Measurements from ENCODE around the gene RNF144B. TPM values are rescaled to one million over a fixed set of nuclear protein-coding genes. Genes with fewer than 3 reads are reported as not detected.

The RNF144B gene
- total RNA-seq, 2 experiments from 2014 or later = 2.1 to 2.9 TPM

DNA sequence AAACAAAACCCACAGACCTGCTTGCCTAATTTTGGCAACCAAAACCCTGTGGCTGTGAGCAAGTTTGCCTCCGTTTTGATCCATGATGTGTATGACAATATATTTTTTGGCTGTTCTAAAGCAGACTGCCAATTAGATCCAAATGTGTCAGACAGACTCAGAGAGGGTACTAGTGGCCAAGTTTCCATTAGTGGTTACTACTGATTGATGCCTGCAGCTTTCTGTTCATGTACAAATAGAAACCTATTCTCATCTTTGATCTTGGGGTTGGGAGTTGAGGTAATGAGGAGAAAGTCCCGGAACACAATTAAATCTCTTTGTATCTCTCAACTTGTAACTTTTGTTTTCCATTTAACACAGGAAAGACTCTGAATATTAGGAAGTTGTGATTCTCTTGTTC, 100.9 kb downstream of the RNF144B start:
- ChIA-PET CTCF (interaction anchor here (0.9 to 2.3 kb wide), 3 partner anchors 12 to 164 kb away, joined by 3 to 5 read pairs (median 3); no protein-coding TSS in a partner anchor), POLR2A (no interaction called here)
- intact Hi-C loops (cut with micrococcal nuclease) = no loop called here
- peaks cover 11% of the 10 kb centered on the region for H3K4me1 Mint-ChIP-seq (ENCODE audit: low read depth)
- peaks cover 27% of the 10 kb centered on the region for H3K27me3 Mint-ChIP-seq
- H3K9me3 Mint-ChIP-seq = no peaks in the 10 kb centered on the region
- DNase-seq = no peak
- H3K36me3 Mint-ChIP-seq = no peaks in the 10 kb centered on the region
- no peak overlapping the region for H3K4me3 Mint-ChIP-seq
- no peak overlapping the region for H3K27ac Mint-ChIP-seq

DNA sequence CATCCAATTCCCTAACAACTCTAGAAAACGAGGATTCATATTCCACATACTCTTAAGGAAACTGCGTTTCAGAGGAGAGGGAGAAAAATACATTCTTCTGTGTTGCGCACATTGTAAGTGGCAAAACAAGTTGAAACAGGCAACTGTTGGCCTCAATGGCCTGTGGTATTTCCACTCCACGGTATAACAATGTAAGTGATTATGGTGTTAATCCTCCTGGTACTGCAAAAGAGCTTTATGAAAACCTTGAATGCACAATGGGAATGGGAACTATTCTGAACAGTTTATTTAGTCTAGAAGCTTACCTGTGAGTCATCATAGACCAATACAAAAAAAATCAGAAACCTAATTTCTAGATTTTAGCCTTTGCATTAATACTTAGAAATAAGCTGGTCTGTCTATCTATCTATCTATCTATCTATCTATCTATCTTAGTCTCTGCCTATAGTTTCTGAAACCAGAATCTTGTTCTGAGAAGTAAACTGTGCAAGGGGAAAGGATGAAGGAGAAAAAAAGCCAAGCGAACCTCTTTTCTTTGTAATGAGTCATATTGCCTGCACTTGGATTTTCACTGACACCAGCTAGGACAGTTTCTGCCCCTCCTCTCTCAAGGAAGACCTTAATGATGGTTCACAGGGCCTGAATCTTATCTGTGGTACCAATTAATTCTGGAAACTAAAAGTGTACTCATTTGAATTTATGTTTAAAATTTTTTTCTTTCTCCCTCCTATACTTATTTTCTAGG, 101.5 kb downstream of the RNF144B start:
- H3K4me3 Mint-ChIP-seq = no peak overlapping the region
- intact Hi-C loops (cut with micrococcal nuclease) = no loop called here
- H3K27me3 Mint-ChIP-seq = peaks cover 25% of the 10 kb centered on the region
- peaks cover 11% of the 10 kb centered on the region for H3K4me1 Mint-ChIP-seq (ENCODE audit: low read depth)
- no peaks in the 10 kb centered on the region for H3K9me3 Mint-ChIP-seq
- CTCF ChIA-PET = interaction anchor here (0.5 to 2.3 kb wide), 3 partner anchors 17 to 165 kb away, joined by 3 to 5 read pairs (median 4); no protein-coding TSS in a partner anchor
- no peak for DNase-seq
- H3K27ac Mint-ChIP-seq = no peak overlapping the region
- POLR2A ChIA-PET = no interaction called here
- no peaks in the 10 kb centered on the region for H3K36me3 Mint-ChIP-seq

DNA sequence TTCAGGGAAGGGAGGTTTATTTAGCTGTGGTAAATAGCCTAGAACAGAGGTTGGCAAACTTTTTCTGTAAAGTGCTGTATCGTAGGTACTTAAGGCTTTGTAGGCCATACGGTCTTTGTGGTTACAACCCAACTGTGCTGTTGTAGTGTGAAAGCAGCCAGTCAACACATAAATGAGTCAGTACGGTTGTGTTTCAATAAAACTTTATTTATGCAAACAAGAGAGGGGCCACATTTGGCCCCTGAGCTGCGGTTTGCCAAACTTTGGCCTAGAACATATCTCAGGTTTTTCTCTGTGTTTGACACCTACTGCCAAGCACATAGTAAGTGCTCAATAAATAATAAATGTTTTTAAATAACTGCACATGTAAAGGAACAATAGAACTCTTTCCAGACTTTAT, 102.2 kb downstream of the RNF144B start:
- ChIA-PET CTCF (interaction anchor here (1.5 to 2.3 kb wide), 2 partner anchors 16 to 165 kb away, joined by 4 to 5 read pairs; no protein-coding TSS in a partner anchor), POLR2A (no interaction called here)
- Mint-ChIP-seq H3K4me1 (ENCODE audit: low read depth) (peaks cover 11% of the 10 kb centered on the region), H3K27me3 (peaks cover 25% of the 10 kb centered on the region), H3K4me3 (no peak overlapping the region), H3K36me3 (no peaks in the 10 kb centered on the region), H3K9me3 (no peaks in the 10 kb centered on the region), H3K27ac (no peak overlapping the region)
- DNase-seq = no peak
- intact Hi-C loops (cut with micrococcal nuclease) = no loop called here

DNA sequence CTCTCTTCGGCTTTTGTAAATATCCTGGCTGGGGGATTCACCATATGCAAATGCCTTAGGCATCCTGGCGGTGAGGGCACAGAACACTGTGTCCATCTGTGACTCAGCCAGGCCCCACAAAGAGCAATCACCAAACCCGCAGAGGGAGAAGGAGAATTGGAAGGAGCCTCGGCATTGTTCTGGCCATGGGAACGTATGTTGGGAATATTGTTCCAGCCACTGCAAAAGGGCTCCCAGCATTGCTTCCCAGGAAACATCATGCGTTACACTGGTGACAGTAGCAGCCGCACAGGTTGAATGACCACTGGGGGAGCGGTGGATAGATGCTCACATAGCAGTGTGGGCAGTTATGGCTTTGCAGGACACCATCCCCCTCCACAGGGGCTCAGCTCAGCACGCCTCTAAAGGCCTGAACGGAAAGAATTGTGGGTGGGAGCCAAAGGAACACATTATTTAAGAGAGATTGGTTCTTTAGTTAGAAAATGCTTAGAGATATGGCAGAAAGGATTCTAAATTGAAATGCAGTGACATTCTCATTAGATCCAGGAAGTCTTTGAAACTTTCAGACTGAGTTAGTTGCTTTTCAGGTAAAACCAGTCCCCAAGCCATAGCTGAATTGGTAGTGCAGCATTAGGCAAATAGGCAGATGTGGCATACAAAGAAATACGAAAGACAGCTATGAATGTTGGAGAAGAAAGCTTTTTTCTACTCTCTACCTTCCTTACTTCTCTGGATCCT, 104.3 kb downstream of the RNF144B start:
- ChIA-PET POLR2A (no interaction called here), CTCF (no interaction called here)
- intact Hi-C loops (cut with micrococcal nuclease) = no loop called here
- no peaks in the 10 kb centered on the region for H3K4me1 Mint-ChIP-seq (ENCODE audit: low read depth)
- no peaks in the 10 kb centered on the region for H3K36me3 Mint-ChIP-seq
- no peaks in the 10 kb centered on the region for H3K9me3 Mint-ChIP-seq
- H3K27me3 Mint-ChIP-seq = peaks cover 16% of the 10 kb centered on the region
- H3K27ac Mint-ChIP-seq = no peak overlapping the region
- no peak for DNase-seq
- H3K4me3 Mint-ChIP-seq = no peak overlapping the region

DNA sequence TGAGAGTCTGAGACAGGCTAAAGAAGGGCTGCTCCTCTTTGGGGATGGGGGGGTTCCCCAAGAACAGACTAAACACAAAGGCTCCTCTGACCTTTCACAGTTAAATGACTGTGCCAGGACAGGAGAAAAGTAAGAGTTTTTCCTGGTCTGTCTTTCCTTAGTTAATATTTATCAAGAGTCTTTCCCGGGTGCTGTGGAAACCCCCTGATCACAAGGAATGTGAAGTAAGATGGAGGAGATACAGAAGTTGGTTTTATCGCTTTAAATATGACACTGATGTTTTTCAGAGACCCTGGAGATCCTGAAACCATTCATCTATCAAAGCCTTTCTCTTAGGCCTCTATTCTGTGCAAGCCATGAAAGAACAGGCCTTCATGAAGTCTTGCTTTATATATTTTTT, 105.8 kb downstream of the RNF144B start:
- ChIA-PET POLR2A (no interaction called here), CTCF (no interaction called here)
- Mint-ChIP-seq H3K36me3 (no peaks in the 10 kb centered on the region), H3K27ac (no peak overlapping the region), H3K4me3 (no peak overlapping the region), H3K4me1 (ENCODE audit: low read depth) (no peaks in the 10 kb centered on the region), H3K9me3 (no peaks in the 10 kb centered on the region), H3K27me3 (peaks cover 13% of the 10 kb centered on the region)
- intact Hi-C loops (cut with micrococcal nuclease) = no loop called here
- DNase-seq = no peak

DNA sequence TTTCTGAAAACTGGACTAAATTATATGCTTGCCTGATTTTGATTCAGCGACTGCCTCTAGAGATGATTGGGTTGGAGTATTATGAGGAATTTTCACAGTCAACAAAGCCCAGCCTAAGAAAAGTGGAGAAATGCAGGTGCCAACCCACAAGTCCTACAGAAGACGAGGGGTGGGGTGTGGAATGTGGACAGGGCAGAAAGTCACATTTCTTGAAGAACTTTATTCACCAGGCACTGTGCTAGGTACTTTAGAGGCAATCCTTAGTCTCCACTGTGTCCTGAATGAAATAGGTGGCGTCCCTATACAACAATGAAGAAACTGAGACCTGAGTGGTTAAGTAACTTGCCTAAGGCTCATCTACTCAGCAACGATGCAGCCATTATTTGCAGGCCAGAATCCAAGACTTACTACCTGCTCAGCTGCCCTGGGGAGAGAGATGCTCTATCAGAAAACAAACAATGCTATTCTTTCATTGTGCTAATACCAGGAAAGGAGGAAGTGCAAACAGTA, 106.3 kb downstream of the RNF144B start:
- CTCF ChIA-PET = no interaction called here
- no peak for DNase-seq
- Mint-ChIP-seq H3K27me3 (peaks cover 16% of the 10 kb centered on the region), H3K27ac (no peak overlapping the region), H3K36me3 (no peaks in the 10 kb centered on the region), H3K4me3 (no peak overlapping the region), H3K9me3 (no peaks in the 10 kb centered on the region), H3K4me1 (ENCODE audit: low read depth) (no peaks in the 10 kb centered on the region)
- POLR2A ChIA-PET = no interaction called here
- intact Hi-C loops (cut with micrococcal nuclease) = no loop called here

DNA sequence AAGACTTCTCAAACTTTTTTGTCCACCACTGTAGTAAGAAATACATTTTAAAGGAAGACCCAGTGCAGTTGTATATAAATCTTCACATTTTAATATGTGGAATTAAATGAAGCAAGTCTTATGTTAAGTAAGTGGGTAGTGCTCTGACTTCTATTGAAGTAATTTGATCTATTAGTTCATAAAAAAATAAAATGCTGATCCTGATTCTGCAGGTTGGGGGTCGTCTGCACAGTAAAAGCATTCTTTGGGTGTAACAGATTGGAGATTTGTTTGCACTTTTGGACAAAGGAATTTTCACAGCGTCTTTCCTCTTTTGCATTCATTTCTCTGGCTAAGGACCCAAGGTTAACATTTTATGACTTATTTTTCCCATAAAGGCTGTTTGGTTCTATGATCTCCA, 106.8 kb downstream of the RNF144B start:
- intact Hi-C loops (cut with micrococcal nuclease) = no loop called here
- peaks cover 15% of the 10 kb centered on the region for H3K27me3 Mint-ChIP-seq
- no peak overlapping the region for H3K4me3 Mint-ChIP-seq
- H3K4me1 Mint-ChIP-seq (ENCODE audit: low read depth) = no peaks in the 10 kb centered on the region
- ChIA-PET CTCF (no interaction called here), POLR2A (no interaction called here)
- H3K27ac Mint-ChIP-seq = no peak overlapping the region
- no peak for DNase-seq
- H3K36me3 Mint-ChIP-seq = no peaks in the 10 kb centered on the region
- H3K9me3 Mint-ChIP-seq = no peaks in the 10 kb centered on the region

DNA sequence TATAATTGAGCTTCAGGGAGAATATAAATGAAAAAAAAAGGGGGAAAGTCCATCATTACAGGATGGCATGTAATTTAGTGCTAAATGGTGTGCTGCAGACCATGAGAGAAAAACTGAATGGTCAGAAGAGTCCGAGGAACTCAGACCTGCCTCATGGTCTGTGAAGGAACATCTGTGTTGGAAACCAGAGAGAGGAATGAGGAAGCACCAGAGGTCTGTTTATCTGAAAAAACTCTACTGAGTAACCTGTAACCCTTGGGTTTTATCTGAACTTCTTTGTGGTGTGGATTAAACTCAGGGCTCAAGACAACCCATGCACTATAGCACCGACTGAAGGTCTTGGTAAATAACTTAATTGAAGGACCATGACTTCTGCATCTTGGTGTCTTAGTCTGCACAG, 108.1 kb downstream of the RNF144B start:
- H3K27me3 Mint-ChIP-seq = peaks cover 12% of the 10 kb centered on the region
- no peak overlapping the region for H3K4me3 Mint-ChIP-seq
- DNase-seq = no peak
- no peaks in the 10 kb centered on the region for H3K9me3 Mint-ChIP-seq
- no peak overlapping the region for H3K27ac Mint-ChIP-seq
- H3K36me3 Mint-ChIP-seq = no peaks in the 10 kb centered on the region
- intact Hi-C loops (cut with micrococcal nuclease) = no loop called here
- POLR2A ChIA-PET = interaction anchor here (0.5 kb wide), 1 partner anchor 32 kb away, joined by 3 read pairs; no protein-coding TSS in a partner anchor
- CTCF ChIA-PET = no interaction called here
- H3K4me1 Mint-ChIP-seq (ENCODE audit: low read depth) = no peaks in the 10 kb centered on the region

DNA sequence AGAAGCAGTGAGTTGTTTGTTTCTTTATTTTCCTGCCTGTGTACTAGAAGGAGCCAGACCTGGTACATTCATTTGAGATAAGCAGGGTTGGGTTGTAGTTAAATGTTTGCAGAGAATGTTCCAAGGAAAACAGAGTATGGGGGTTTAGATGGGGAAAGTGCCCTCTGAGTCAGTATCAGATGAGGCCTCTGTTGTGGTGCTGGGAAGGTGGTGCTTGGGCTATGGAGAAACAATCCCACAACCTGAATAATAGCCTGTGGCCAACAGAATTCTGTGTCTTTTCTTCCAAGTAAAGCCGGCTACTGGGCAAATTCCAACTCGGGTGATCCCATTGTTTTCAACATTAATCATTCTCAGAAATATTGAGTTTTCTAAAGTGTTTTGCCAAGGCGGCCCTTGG, 109.3 kb downstream of the RNF144B start:
- H3K36me3 Mint-ChIP-seq = no peaks in the 10 kb centered on the region
- ChIA-PET CTCF (no interaction called here), POLR2A (interaction anchor here (0.6 kb wide), 1 partner anchor 1195 kb away, joined by 3 read pairs; no protein-coding TSS in a partner anchor)
- H3K4me3 Mint-ChIP-seq = no peak overlapping the region
- H3K9me3 Mint-ChIP-seq = no peaks in the 10 kb centered on the region
- H3K4me1 Mint-ChIP-seq (ENCODE audit: low read depth) = no peaks in the 10 kb centered on the region
- peaks cover 10% of the 10 kb centered on the region for H3K27me3 Mint-ChIP-seq
- DNase-seq = no peak
- no peak overlapping the region for H3K27ac Mint-ChIP-seq
- intact Hi-C loops (cut with micrococcal nuclease) = no loop called here

DNA sequence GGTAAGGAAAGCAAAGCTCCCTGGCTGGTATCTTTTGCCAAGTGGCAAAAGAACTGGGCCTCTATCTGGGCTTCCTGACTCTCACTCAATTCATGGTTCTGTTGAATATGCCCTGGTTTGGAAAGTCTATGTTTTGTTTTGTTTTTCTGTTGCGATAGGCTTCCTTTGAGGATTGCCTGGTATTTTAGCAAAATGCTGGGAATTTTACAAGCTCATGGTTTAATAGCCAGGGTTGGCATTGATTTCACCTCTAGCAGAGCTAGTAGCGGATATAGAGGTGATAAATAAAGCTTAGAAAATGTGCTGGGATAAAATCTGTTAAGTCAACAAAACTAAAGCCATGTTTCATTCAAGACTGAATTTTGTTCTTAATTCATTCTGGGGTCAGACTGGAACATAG, 109.9 kb downstream of the RNF144B start:
- H3K27me3 Mint-ChIP-seq = peaks cover 10% of the 10 kb centered on the region
- DNase-seq = no peak
- intact Hi-C loops (cut with micrococcal nuclease) = no loop called here

DNA sequence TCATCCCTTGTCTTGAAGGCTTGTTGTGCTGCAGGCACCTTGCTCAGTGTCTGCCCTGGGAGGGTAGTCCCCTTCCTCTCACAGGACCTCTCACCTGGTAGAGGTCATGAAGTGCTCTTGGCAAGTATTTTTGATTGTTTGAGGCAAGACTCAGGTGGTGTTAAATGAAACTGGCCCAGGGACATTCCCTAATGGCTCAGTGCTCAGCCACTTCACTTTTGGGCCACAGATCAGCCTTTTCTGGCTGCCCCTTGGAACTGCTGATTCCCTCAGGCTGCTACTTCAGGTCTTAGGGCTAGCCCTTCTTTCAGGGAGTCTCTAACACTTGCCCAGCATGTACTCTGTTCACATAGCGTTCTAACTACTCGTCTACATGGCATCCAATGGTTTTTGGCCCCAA, 111.3 kb downstream of the RNF144B start:
- intact Hi-C loops (cut with micrococcal nuclease) = no loop called here
- Mint-ChIP-seq H3K4me3 (no peak overlapping the region), H3K4me1 (ENCODE audit: low read depth) (no peaks in the 10 kb centered on the region), H3K27ac (no peak overlapping the region), H3K9me3 (no peaks in the 10 kb centered on the region), H3K27me3 (peaks cover 10% of the 10 kb centered on the region), H3K36me3 (no peaks in the 10 kb centered on the region)
- ChIA-PET CTCF (no interaction called here), POLR2A (no interaction called here)
- DNase-seq = no peak

More for the DNA sequence above, 109.9 kb downstream of the RNF144B start:
- Mint-ChIP-seq H3K9me3 (no peaks in the 10 kb centered on the region), H3K4me3 (no peak overlapping the region), H3K27ac (no peak overlapping the region), H3K4me1 (ENCODE audit: low read depth) (no peaks in the 10 kb centered on the region), H3K36me3 (no peaks in the 10 kb centered on the region)
- ChIA-PET CTCF (no interaction called here), POLR2A (interaction anchor here (0.6 kb wide), 1 partner anchor 1195 kb away, joined by 3 read pairs; no protein-coding TSS in a partner anchor)

DNA sequence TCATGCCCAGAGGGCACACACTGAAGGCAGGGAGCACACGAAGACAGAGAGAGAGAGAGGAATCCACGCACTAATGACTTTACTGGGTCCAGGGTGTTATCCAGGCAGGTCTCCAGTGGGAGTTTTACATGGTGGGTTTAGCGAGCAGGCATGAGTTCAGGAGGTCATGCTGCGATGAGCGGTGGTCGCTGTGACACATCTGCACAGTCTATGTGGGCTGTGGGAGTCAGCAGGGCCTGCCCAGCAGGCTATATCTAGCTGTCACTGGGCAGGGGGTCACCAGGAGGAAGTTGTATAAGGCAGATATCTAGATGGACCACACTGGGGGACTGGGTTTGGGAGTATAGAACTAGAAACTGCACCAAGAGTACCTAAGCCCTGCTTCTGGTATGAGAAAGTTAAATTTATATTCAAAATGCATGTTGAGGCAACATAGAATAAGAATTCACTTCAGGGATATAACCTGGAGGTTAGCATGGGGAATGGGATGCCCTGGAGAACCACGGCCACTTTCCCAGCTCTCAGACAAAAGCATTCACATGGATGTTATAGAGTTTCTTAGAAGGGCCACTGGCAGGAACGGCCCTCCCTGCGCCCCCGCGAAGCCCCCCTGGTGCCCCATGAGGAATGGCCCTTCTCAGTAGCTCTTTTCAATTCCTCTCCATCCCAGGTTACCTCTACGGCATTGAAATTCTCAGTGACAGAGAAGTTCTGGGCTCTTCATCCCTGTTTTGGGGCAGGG, 113.9 kb downstream of the RNF144B start:
- Mint-ChIP-seq H3K36me3 (no peaks in the 10 kb centered on the region), H3K27me3 (peaks cover 7% of the 10 kb centered on the region), H3K9me3 (no peaks in the 10 kb centered on the region), H3K4me3 (no peak overlapping the region), H3K4me1 (ENCODE audit: low read depth) (no peaks in the 10 kb centered on the region), H3K27ac (no peak overlapping the region)
- ChIA-PET CTCF (interaction anchor here (1.0 to 7.5 kb wide), 3 partner anchors 63 to 178 kb away, joined by 3 to 109 read pairs (median 3); no protein-coding TSS in a partner anchor), POLR2A (no interaction called here)
- intact Hi-C loops (cut with micrococcal nuclease) = loop anchor here (5.0 kb wide), 1 partner anchor 114 kb away; the partner anchor contains the start of gene RNF144B
- DNase-seq = no peak
